Neural cell (in vitro differentiated cells): ENCODE results near the gene DUS3L. TPM values are rescaled to one million over a fixed set of nuclear protein-coding genes. Genes with fewer than 3 reads are reported as not detected.

Experiments used
- H2AFZ ChIP-seq: fragments of 200-600, 300-800 bp; sonication (generic), shearing (Covaris generic); 2 replicates; pipeline ENCODE4 v1.6.0; 2014; ENCODE audit warnings: low read depth, mild to moderate bottlenecking, antibody characterized with exemption, low read length, moderate library complexity
- H3F3A ChIP-seq: fragments of 200-600 bp; shearing (Covaris generic); 2 replicates; pipeline ENCODE4 v1.6.1; 2016; ENCODE audit warnings: mild to moderate bottlenecking, moderate library complexity, mixed read lengths, antibody characterized with exemption, low read length; ENCODE audit not compliant: insufficient read depth, poor library complexity, severe bottlenecking
- H3K27ac ChIP-seq: fragments of 200-600, 300-800 bp; sonication (generic), shearing (Covaris generic); 2 replicates; pipeline ENCODE4 v1.5.1; 2014; ENCODE audit warnings: mild to moderate bottlenecking, low read length, moderate library complexity
- H3K27me3 ChIP-seq: fragments of 300-800, 200-600 bp; sonication (generic), shearing (Covaris generic); 2 replicates; pipeline ENCODE4 v1.6.0; 2014; ENCODE audit warnings: mild to moderate bottlenecking, low read depth, low read length, moderate library complexity; ENCODE audit not compliant: insufficient read depth
- H3K36me3 ChIP-seq: fragments of 300-800, 200-600 bp; sonication (generic), shearing (Covaris generic); 2 replicates; pipeline ENCODE4 v1.5.1; 2014; ENCODE audit warnings: mild to moderate bottlenecking, antibody characterized with exemption, low read length, moderate library complexity; ENCODE audit not compliant: insufficient read depth
- H3K4me2 ChIP-seq: fragments of 300-800, 200-600 bp; sonication (generic), shearing (Covaris generic); 2 replicates; pipeline ENCODE4 v1.6.0; 2014; ENCODE audit warnings: mild to moderate bottlenecking, low read length
- H3K4me3 ChIP-seq: fragments of 300-800, 200-600 bp; sonication (generic), shearing (Covaris generic); 2 replicates; pipeline ENCODE4 v1.5.1; 2014; ENCODE audit warnings: mild to moderate bottlenecking, low read length, moderate library complexity
- H3K79me2 ChIP-seq: fragments of 200-600 bp; shearing (Covaris generic); replicated peaks from 2 replicates; pipeline ENCODE4 v1.6.0; 2014; ENCODE audit warnings: mild to moderate bottlenecking, low read length, moderate library complexity; ENCODE audit not compliant: insufficient read depth
- H3K9ac ChIP-seq: fragments of 300-800, 200-600 bp; sonication (generic), shearing (Covaris generic); 2 replicates; pipeline ENCODE4 v1.6.1; 2016; ENCODE audit warnings: mild to moderate bottlenecking, low read length, mixed read lengths
- H3K9me2 ChIP-seq: fragments of 200-600 bp; shearing (Covaris generic); 2 replicates; pipeline ENCODE4 v1.6.1; 2016; ENCODE audit warnings: mild to moderate bottlenecking, low read length, mixed read lengths; ENCODE audit not compliant: insufficient read depth
- H3K9me3 ChIP-seq: fragments of 200-600, 300-800 bp; sonication (generic), shearing (Covaris generic); 2 replicates; pipeline ENCODE4 v1.6.1; 2016; ENCODE audit warnings: mild to moderate bottlenecking, mixed run types, low read length, moderate library complexity, mixed read lengths
- H4K20me1 ChIP-seq: fragments of 200-600 bp; shearing (Covaris generic); 2 replicates; pipeline ENCODE4 v1.6.1; 2016; ENCODE audit warnings: mild to moderate bottlenecking, mixed run types; ENCODE audit not compliant: insufficient read depth
- CTCF ChIP-seq: fragments of 450-650 bp; IDR thresholded peaks from 2 replicates; pipeline ENCODE4 v1.5.1; 2014; ENCODE audit warnings: antibody characterized with exemption, mild to moderate bottlenecking, moderate library complexity; ENCODE audit not compliant: poor library complexity, severe bottlenecking
- EP300 ChIP-seq: fragments of 450-650 bp; conservative IDR thresholded peaks from 2 replicates; pipeline ENCODE4 v1.6.1; 2014; ENCODE audit warnings: antibody characterized with exemption, mild to moderate bottlenecking, moderate library complexity; ENCODE audit not compliant: poor library complexity, severe bottlenecking
- EZH2 ChIP-seq: fragments of 200-600, 300-800 bp; shearing (Covaris generic), sonication (generic); IDR thresholded peaks from 2 replicates; pipeline ENCODE4 v1.6.1; 2014; ENCODE audit warnings: antibody characterized with exemption, low read length, borderline replicate concordance, mild to moderate bottlenecking; ENCODE audit not compliant: insufficient read depth, poor library complexity, severe bottlenecking
- MXI1 ChIP-seq: fragments of 450-650 bp; conservative IDR thresholded peaks from 2 replicates; pipeline ENCODE4 v1.6.1; 2014; ENCODE audit warnings: antibody characterized with exemption, mild to moderate bottlenecking; ENCODE audit not compliant: poor library complexity, severe bottlenecking
- POLR2AphosphoS5 ChIP-seq: IDR thresholded peaks from 2 replicates; pipeline ENCODE4 v1.6.1; 2012
- RAD21 ChIP-seq: fragments of 450-650 bp; conservative IDR thresholded peaks from 2 replicates; pipeline ENCODE4 v1.6.1; 2014; ENCODE audit warnings: antibody characterized with exemption, mild to moderate bottlenecking, moderate library complexity
- REST ChIP-seq: IDR thresholded peaks from 2 replicates; pipeline ENCODE4 v1.6.1; 2012; ENCODE audit warnings: borderline replicate concordance
- SMC3 ChIP-seq: fragments of 450-650 bp; conservative IDR thresholded peaks from 2 replicates; pipeline ENCODE4 v1.6.1; 2014; ENCODE audit warnings: antibody characterized with exemption, mild to moderate bottlenecking, moderate library complexity; ENCODE audit not compliant: poor library complexity
- TAF1 ChIP-seq: IDR thresholded peaks from 2 replicates; pipeline ENCODE4 v1.6.1; 2012; ENCODE audit warnings: low read depth
- polyA plus RNA-seq: library from polyadenylated mRNA; depleted of rRNA; stranded (reverse); fragments of >200 nt; gene quantifications from 2 replicates; pipeline ENCODE4 v1.2.3, GENCODE V29; 2014

The DUS3L gene
- polyA plus RNA-seq, 1 donor from 2014 or later: 34.2 TPM

DNA sequence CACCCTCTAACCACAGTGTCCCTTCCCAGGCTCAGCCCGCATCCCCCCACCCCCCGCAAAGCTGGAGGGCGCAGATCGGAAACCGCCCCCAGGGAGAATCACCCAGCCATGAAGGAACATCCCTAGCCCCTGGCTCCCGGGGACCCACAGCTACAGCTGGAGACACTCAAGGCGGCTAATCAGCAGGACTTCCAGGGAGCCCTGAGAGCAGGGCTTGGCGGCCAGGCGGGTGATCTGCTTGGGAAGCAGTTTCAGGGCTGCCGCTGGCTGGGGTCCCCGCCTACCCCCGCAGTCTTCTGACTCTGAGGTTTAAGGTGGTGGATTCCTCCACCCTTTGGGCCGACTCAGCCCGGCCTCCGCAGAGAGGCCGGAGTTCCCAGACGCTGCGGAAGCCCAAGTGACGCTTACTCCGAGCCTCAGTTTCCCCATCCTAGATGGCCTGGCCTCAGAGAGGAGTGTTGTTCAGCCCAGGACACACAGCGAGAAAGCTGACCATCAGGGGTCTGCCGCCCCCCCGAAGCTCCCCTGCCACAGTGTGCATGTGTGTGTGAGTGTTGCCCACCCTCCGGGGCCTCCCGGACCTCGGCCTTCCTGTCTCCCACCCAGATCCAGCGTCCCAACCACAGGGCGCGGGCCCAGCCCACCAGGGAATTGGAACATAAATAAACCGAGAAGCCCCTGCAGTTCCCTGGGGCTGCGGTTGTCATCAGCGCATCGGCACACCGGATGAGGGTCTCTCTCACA is 38.8 kb upstream of the DUS3L start:
- Histone ChIP-seq H2AFZ (no peak overlapping the region), H3K4me2 (no peak overlapping the region), H3K27me3 (no peaks in the 10 kb centered on the region), H3K27ac (no peak overlapping the region), H3K9me3 (no peaks in the 10 kb centered on the region), H3K9ac (no peak overlapping the region), H3K9me2 (no peaks in the 10 kb centered on the region), H3F3A (no peaks in the 10 kb centered on the region), H4K20me1 (no peaks in the 10 kb centered on the region), H3K79me2 (no peaks in the 10 kb centered on the region), H3K4me3 (no peak overlapping the region), H3K36me3 (no peaks in the 10 kb centered on the region)
- no peak for TF ChIP-seq CTCF
- no peak for TF ChIP-seq EP300
- TF ChIP-seq POLR2AphosphoS5: no peak
- TF ChIP-seq REST: no peak
- TF ChIP-seq RAD21: no peak
- no peak for TF ChIP-seq SMC3
- no peak for TF ChIP-seq TAF1
- no peak for TF ChIP-seq MXI1
- TF ChIP-seq EZH2: no peak

DNA sequence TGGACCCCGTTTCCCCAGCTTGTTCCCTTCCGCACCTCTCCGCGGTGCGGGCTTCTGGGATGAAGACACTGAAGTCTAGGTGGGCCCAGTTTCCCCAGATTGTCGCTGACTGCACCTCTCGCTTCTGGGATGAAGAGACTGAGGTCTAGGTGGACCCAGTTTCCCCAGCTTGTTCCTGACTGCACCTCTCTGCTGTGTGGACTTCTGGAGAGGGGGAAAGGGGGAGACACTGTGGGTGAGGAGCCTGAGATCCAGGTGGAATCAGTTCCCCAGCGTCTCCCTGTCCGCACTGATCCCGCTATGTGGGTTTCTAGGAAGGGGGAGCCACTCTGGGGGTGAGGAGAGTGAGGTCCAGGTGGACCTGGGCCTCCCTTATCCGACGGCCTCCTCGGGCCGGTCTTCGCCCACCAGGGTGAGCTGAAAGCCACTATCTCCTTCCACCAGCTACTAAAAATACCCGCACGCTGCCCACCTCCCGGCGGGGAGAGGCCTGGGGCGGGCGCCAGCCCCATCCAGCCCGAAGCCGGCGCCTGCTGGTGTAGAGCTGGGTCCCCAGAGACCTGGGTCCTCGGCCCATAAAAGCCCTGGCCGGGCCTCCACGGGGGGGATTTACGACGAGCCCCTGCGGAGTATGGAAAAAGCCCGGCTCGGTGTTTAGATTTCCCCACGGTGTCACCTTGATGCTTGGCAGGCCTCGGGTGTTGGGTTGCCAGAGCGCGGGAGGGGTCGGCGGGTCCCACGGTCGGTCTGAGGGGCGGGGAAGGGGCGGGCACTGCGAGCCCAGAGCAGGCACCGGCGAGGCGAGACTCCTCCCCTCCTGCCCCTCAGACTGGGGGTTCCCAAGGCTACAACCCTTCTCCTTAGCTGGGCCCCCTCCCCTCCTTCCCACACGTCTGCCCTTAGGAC is 38.0 kb upstream of the DUS3L start:
- Histone ChIP-seq H4K20me1 (no peaks in the 10 kb centered on the region), H3K9me2 (no peaks in the 10 kb centered on the region), H3K9ac (peak overlapping the region; percentile 69), H3K9me3 (no peaks in the 10 kb centered on the region), H2AFZ (peak overlapping the region; percentile 85), H3F3A (no peaks in the 10 kb centered on the region), H3K27ac (peak overlapping the region; percentile 70), H3K27me3 (no peaks in the 10 kb centered on the region), H3K79me2 (no peaks in the 10 kb centered on the region), H3K4me2 (peak overlapping the region; percentile 59), H3K36me3 (no peaks in the 10 kb centered on the region), H3K4me3 (peak overlapping the region; percentile 70)
- no peak for TF ChIP-seq TAF1
- TF ChIP-seq EZH2: no peak
- no peak for TF ChIP-seq CTCF
- no peak for TF ChIP-seq EP300
- TF ChIP-seq SMC3: no peak
